ENCODE measurements around the gene NCEH1.
A peak's percentile ranks its signal among the peaks of the same experiment; 100 is the strongest.

NCEH1 gene

GRCh38 chr3:172643506-172644179, 67.2 kb downstream of the NCEH1 start:
- no peak for DNase-seq

DNA sequence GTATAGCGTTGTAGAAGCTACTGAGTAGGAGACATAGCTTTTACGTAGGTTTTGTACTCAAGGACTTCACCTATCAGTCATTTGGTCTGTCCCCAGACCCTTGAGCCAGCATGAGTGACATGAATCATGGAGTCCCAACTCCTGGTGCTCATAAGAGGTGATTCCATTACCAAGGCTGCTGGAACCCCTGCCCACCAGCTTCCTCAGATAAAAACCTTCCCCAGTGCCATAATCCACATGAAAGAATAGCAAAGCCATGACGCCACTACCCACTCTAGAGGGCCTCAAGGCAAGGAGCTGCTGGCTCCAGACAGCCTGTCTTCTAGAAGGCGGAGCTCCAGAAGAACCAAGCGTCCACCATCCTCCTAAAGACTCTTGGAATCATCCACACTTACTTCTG, 69.6 kb downstream of the NCEH1 start:
- DNase-seq = no peak

DNA sequence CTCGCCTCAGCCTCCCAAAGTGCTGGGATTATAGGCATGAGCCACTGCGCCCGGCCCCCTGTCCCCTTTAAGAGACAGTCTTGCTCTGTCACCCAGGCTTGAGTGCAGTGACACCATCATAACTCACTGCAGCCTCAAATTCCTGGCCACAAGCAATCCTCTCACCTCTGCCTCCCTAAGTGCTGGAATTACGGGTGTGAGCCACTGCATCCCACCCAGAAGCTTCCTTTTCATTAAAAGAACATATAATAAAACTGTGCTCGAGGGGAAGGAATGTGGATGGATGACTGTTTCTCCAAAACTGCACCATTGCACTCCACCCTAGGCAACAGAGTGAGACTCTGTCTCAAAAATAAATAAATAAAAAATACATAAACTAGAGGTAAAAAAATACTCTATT, 70.1 kb downstream of the NCEH1 start:
- no peak for DNase-seq

DNA sequence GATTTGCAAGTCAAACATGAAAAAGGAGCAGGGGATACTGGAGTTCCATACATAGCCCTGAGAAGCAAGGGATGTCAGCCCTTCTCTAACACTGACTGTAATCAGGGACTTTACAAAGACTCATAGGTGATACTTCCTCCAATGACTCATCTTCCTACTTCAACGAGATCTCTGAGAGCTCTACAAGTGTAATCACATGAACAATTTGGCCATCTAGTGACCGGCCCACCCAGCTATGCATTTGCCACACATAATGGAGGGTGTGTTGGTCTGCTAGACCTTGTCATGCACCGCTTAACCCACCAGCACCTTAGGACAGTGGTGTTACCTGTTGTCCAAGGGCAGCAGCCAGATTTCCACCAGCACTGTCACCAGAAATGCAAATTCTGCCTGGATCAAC, 75.3 kb downstream of the NCEH1 start:
- DNase-seq = no peak

- no peak for DNase-seq
Observed at GRCh38 chr3:172634948-172635347, 75.9 kb downstream of the NCEH1 start.

GRCh38 chr3:172630316-172630715, 80.6 kb downstream of the NCEH1 start:
- no peak for DNase-seq

DNA sequence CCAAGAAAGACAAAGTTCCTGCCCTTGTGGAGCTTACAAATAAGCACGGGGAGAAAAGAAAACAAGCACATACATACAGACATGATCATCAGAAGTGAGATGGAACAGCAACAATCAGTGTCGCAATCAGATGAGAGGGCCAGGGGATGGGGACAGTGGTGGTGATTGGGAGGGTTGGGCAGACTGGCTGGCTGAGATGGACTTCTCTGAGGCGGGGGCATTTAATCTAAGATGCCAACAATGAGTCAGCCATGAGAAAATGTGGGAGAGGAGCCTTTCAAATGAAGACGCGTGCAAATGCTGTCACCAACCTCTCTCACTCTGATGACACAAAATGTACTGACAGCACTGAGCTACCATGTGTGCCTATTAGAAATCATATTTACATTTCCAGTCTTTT, 81.4 kb downstream of the NCEH1 start:
- DNase-seq = no peak

- no peak for DNase-seq
Observed at GRCh38 chr3:172627057-172627809, 83.6 kb downstream of the NCEH1 start.

GRCh38 chr3:172626021-172626640, 84.7 kb downstream of the NCEH1 start:
- no peak for DNase-seq

- DNase-seq = no peak
Observed at GRCh38 chr3:172625404-172625803, 85.5 kb downstream of the NCEH1 start.

- DNase-seq = no peak
Observed at GRCh38 chr3:172624999-172625398, 85.9 kb downstream of the NCEH1 start.

- peak; percentile 0 for DNase-seq
Observed at GRCh38 chr3:172622916-172623700, 87.8 kb downstream of the NCEH1 start.

- DNase-seq = no peak
Observed at GRCh38 chr3:172622156-172622555, 88.7 kb downstream of the NCEH1 start.

DNA sequence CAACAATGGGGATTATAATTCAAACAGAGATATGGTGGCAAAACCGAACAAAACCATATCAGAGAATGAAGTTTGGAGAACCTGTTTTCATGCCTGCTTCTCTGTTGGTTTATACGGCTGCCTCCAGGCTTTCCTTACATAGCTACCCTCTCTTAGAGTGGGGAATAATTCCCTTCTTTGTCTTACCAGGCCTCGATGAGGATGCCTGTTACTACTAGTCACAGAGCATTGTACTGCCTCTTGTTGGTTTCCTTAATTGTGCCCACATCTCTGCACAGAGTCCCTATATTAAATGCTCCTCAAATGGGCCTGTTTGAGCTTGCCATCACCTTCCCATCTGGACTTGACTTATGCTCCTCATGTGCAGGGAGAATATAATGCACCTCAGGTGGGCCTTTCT, 92.9 kb downstream of the NCEH1 start:
- DNase-seq = no peak

DNA sequence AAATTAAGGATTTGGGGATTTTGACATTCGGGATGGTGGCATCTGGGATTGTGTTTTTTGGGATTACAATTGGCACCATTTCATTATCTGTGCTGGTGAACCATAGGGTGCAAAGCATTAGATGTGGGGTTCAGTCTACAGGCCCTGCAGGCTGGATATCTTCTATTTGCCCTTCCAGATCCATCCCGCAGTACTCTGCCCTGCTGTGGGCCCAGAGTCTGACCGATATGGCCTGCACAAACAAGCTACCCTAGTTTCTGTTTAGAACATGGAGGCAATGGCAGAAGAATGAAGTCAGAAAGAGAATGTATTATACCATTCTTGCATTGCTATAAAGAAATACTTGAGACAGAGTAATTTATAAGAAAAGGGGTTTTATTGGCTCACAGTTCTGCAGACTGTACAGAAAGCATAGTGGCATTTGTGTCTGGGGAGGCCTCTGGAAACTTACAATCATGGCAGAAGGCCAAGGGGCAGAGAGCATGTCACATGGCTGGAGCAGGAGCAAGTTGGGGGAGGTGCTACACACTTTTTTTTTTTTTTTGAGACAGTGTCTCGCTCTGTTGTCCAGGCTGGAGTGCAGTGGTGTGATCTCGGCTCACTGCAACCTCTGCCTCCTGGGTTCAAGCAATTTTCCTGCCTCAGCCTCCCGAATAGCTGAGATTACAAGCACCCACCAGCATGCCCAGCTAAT, 93.7 kb downstream of the NCEH1 start:
- no peak for DNase-seq

- no peak for DNase-seq
Observed at GRCh38 chr3:172616031-172616461, 94.8 kb downstream of the NCEH1 start.

- DNase-seq = no peak
Observed at GRCh38 chr3:172615296-172615695, 95.6 kb downstream of the NCEH1 start.

GRCh38 chr3:172614340-172615274, 96.3 kb downstream of the NCEH1 start:
- DNase-seq = no peak

DNA sequence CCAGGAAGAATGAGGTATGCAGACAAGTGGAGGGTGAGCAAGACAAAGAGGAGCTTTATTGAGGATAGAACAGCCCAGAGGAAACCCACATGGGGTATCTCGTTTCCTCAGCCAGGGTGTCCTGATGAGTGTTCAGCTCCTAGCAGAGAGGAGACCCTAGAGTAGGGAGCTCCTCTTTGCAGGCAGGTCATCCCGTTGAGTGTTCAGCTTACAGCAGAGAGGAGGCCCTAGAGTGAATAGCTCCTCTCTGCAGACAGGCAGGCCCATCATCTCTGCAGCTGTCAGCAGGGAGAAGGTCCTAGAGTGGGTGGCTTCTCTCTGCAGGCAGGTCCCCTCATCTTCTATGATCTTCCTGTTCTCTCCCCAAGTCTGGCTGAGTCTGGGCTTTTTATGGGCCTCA, 97.0 kb downstream of the NCEH1 start:
- no peak for DNase-seq

GRCh38 chr3:172612871-172613678, 97.8 kb downstream of the NCEH1 start:
- DNase-seq = no peak

GRCh38 chr3:172609750-172610149, 101.1 kb downstream of the NCEH1 start:
- no peak for DNase-seq
